ENCODE measurements around the gene OBSL1.

OBSL1 gene

DNA sequence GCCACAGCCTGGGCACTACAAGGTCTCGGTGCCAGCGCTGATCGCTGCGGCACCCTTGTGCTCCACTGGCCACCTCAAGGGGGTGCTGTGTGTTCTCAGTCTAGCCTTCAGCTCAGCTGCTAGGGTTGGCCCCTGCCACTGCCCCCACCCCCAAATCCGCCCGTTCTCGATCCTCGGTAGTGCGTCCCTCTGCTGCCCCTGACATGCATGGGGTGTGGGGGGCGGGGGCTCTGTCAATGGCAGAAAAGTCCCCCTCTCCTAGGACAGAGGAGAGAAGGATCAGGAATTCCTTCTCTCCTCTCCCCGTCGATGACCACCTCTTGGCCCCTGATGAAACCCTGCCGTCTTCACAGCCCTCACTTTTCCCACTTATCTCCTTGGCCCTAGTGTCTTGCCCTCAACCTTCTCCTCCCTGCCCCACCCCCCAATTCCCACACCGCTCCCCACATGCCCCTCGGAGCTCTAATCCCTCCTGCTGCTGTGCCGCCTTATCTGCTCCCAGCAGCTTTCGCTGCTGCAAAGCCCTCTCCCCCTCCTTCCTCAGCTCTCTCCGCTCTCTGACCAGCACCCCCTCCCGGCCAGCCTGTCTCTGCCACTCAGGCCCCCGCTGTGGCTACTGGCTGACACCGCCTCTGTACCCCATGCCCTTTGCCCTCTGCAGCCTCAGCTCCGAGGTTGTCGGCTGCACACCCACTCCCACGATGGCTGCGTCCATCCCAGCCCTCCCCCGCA lies 61.4 kb downstream of the OBSL1 start:
- peaks cover 84% of the 10 kb centered on the region for H3K4me1 ChIP-seq
- peaks cover 8% of the 10 kb centered on the region; the same call in 1 of the 2 replicates for H3K36me3 ChIP-seq
- H3K9me3 ChIP-seq: no peaks in the 10 kb centered on the region
- TF ChIP-seq, protein P1, sequence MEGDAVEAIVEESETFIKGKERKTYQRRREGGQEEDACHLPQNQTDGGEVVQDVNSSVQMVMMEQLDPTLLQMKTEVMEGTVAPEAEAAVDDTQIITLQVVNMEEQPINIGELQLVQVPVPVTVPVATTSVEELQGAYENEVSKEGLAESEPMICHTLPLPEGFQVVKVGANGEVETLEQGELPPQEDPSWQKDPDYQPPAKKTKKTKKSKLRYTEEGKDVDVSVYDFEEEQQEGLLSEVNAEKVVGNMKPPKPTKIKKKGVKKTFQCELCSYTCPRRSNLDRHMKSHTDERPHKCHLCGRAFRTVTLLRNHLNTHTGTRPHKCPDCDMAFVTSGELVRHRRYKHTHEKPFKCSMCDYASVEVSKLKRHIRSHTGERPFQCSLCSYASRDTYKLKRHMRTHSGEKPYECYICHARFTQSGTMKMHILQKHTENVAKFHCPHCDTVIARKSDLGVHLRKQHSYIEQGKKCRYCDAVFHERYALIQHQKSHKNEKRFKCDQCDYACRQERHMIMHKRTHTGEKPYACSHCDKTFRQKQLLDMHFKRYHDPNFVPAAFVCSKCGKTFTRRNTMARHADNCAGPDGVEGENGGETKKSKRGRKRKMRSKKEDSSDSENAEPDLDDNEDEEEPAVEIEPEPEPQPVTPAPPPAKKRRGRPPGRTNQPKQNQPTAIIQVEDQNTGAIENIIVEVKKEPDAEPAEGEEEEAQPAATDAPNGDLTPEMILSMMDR (IDR thresholded peaks at IDR 0.05; ENCODE audit: low read depth, low read length): peak; percentile 86
- peak overlapping the region; percentile 44 for H3K4me3 ChIP-seq (ENCODE audit: low read depth, low read length)
- no peaks in the 10 kb centered on the region for H3K27me3 ChIP-seq
- DNase-seq: peak; percentile 86

DNA sequence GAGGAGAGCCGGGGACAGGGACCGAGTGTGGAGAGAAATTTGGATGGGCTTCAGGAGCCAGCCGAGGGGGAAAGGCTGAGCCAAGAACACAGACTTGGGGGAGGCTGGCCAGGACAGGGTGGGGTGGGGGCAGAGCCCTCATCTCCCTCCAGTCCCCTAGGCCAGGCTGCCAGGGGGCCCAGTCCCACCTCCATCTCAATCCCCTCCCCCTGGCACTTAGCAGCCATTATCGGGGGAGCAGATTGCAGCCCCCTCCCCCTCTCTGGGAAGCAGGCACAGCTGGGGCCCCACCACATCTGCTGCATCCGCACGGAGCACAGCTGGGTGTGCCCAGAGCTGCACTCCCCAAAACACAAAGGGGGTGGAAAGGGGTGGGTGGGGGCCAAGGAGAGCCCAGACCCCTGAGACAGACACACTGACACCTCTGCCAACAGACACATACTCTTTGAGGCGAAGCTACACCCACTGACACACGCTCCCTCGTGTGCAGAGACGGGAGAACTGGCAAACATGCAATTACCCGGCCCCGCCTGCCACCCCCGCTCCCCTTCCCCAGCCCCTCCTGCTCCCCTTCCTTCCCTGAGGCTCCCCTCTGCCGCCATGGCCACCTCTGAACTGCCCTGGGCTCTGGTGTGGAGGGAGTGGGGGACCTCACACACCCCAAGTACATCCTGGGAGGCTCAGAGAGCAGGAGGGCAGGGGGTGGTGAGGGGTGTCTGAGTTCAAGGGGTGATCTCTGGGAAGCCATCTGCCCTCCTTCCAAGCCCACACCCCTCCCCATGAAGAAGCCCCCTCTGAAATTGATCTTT lies 62.2 kb downstream of the OBSL1 start:
- Histone ChIP-seq H3K27me3 (no peaks in the 10 kb centered on the region), H3K4me3 (ENCODE audit: low read depth, low read length) (peak overlapping the region; percentile 44), H3K9me3 (no peaks in the 10 kb centered on the region), H3K4me1 (peaks cover 85% of the 10 kb centered on the region), H3K36me3 (peaks cover 8% of the 10 kb centered on the region; the same call in 1 of the 2 replicates)
- TF ChIP-seq, protein P1 (IDR thresholded peaks at IDR 0.05; ENCODE audit: low read depth, low read length): no peak
- peak; percentile 66 for DNase-seq

DNA sequence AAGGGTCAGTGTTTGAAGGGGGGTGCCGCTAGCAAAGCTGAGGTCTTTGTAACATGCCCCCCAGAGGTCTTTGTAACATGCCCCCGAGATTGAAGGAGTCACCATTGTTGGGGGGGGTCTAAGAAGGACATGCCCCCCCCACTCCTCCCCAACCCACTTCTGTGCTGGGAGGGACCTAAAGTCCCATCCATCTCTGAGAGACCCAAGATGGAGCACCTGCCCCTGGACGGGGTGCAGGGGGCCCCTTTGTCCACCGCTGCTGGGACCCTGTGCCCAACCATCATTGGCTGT lies 63.0 kb downstream of the OBSL1 start:
- Histone ChIP-seq H3K9me3 (no peaks in the 10 kb centered on the region), H3K36me3 (peaks cover 8% of the 10 kb centered on the region; the same call in 1 of the 2 replicates), H3K4me3 (ENCODE audit: low read depth, low read length) (peak overlapping the region; percentile 44), H3K27me3 (no peaks in the 10 kb centered on the region), H3K4me1 (peaks cover 81% of the 10 kb centered on the region)
- TF ChIP-seq, protein P1 (IDR thresholded peaks at IDR 0.05; ENCODE audit: low read depth, low read length): no peak
- DNase-seq: no peak

DNA sequence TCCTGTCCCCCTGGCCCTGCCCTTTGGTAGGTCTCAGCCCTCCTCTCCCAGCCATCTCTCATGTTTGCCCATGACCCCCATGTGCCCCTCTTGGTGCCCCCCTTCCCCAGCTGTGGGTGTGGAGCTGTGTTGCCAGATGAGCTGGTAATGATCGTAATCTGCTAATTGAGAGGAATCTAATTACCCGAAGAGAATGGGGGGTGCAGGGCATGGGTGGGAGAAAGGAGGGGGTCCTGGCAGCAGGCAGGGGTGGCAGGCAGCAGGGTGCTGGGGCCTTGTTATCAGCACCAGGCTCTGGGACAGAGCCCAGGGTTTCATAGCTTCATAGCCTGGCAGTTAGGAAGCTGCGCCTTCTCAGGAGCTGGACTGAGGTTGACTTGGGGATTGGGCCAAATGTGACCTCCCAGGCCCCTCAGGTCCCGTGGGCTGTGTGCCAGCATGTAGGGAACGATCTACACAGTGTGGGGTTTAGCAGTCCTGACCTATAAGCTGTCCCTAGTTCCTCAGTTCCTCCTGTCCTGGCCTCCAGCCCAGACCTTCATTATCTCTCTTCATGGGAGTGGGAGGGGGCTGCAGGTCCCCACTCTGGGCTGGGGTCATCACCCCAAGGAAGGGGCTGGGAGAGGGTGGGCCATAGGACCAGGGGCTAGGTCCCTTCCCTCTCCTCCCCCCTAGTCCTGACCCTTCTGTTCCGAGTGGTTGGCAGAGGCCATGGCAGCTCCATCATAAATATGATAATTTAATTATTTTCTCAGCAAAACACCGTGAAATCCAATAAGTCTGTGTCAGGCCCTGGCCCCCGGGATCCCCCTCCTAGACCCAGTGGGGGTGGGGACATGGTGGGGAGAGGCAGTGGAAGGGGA lies 63.5 kb downstream of the OBSL1 start:
- peak; percentile 78 for DNase-seq
- Histone ChIP-seq H3K27me3 (no peaks in the 10 kb centered on the region), H3K36me3 (peaks cover 8% of the 10 kb centered on the region; the same call in 1 of the 2 replicates), H3K4me3 (ENCODE audit: low read depth, low read length) (peak overlapping the region; percentile 44), H3K4me1 (peaks cover 75% of the 10 kb centered on the region), H3K9me3 (no peaks in the 10 kb centered on the region)
- TF ChIP-seq, protein P1 (IDR thresholded peaks at IDR 0.05; ENCODE audit: low read depth, low read length): no peak

DNA sequence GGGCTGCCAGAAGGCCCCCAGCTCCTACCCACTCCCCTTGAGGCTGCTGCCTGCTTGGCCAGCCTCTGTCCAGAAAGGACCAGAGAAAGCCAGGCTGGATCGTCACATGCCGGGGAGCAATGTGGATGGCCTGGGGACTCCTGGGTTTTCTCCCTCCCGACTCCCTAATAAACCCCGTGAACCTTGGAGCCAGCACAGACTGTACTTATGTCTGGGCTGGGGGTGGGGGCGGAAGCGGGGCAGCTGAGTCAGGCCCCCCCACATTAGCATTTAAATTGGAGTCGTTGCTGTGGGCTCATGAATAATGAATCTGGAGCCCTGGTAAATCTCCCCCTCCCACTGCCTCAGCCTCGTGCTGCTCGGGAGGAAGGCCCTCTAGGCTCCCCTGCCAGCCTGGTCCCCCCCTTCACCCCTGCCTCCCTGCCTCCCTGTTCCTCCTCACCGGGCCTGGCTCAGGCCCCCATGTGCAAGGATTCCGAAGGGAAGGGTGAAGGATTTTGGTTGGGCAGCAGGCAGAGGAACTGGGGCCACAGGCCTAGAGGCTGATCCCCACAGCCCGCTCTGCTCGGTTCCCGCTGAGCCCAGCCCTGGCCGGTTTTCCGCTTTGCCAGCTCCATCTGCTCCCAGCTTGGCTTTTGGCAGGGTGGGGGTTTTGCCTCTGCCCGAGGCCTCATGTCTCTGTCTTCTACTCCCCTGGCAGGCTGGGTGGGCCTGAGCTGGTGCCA lies 64.4 kb downstream of the OBSL1 start:
- Histone ChIP-seq H3K27me3 (no peaks in the 10 kb centered on the region), H3K36me3 (peaks cover 8% of the 10 kb centered on the region; the same call in 1 of the 2 replicates), H3K4me1 (peaks cover 75% of the 10 kb centered on the region), H3K4me3 (ENCODE audit: low read depth, low read length) (no peak overlapping the region), H3K9me3 (no peaks in the 10 kb centered on the region)
- peak; percentile 83 for DNase-seq
- TF ChIP-seq, protein P1 (IDR thresholded peaks at IDR 0.05; ENCODE audit: low read depth, low read length): no peak
